HepG2 (cell line): Measurements from ENCODE around the gene SEMA3B. TPM values are rescaled to one million over a fixed set of nuclear protein-coding genes. Genes with fewer than 3 reads are reported as not detected.

Source experiments
- ATF7 ChIP-seq, 2 experiments: fragments of 450-650 bp in 1 of 2; sonication (generic) in 1 of 2; formaldehyde crosslinking in 1 of 2; IDR thresholded peaks; 2 replicates each; pipeline versions ENCODE4 v1.4.0 to v1.6.1; 2016 to 2020; ENCODE audit warnings: antibody characterized with exemption in 1 of 2, mild to moderate bottlenecking in 1 of 2, missing genetic modification reagents in 1 of 2
- GATA4 ChIP-seq: sonication (generic); IDR thresholded peaks from 2 replicates; pipeline ENCODE4 v1.6.1; 2016; ENCODE audit warnings: antibody characterized with exemption, low read depth, borderline replicate concordance
- HIVEP1 ChIP-seq: sonication (generic); formaldehyde crosslinking; IDR thresholded peaks from 2 replicates; pipeline ENCODE4 v1.4.0; 2020; ENCODE audit warnings: mild to moderate bottlenecking, missing genetic modification reagents
- IKZF1 ChIP-seq: fragments of 450-650 bp; IDR thresholded peaks from 2 replicates; pipeline ENCODE4 v1.7.1; 2016
- MTF1 ChIP-seq: sonication (generic); formaldehyde crosslinking; IDR thresholded peaks from 2 replicates; pipeline ENCODE4 v1.5.0; 2020; ENCODE audit warnings: missing genetic modification reagents
- PAWR ChIP-seq: sonication (generic); formaldehyde crosslinking; IDR thresholded peaks from 2 replicates; pipeline ENCODE4 v1.4.0; 2020; ENCODE audit warnings: missing genetic modification reagents, mild to moderate bottlenecking, borderline replicate concordance
- SMARCE1 ChIP-seq: fragments of 450-650 bp; IDR thresholded peaks from 2 replicates; pipeline ENCODE4 v1.6.1; 2017; ENCODE audit warnings: borderline replicate concordance
- SPEN ChIP-seq: sonication (generic); formaldehyde crosslinking; IDR thresholded peaks from 2 replicates; pipeline ENCODE4 v1.5.1; 2020; ENCODE audit warnings: low read depth, mild to moderate bottlenecking, missing genetic modification reagents
- YEATS4 ChIP-seq: sonication (generic); formaldehyde crosslinking; IDR thresholded peaks from 2 replicates; pipeline ENCODE4 v1.4.0; 2020; ENCODE audit warnings: missing genetic modification reagents, borderline replicate concordance
- ZMYM3 ChIP-seq: sonication (generic); formaldehyde crosslinking; IDR thresholded peaks from 2 replicates; pipeline ENCODE4 v1.5.1; 2020; ENCODE audit warnings: mild to moderate bottlenecking, missing genetic modification reagents
- ZNF205 ChIP-seq: IDR thresholded peaks from 2 replicates; pipeline ENCODE4 v1.6.1; 2018; ENCODE audit warnings: missing biosample characterization, missing genetic modification reagents
- ZNF350 ChIP-seq: sonication (generic); formaldehyde crosslinking; IDR thresholded peaks from 2 replicates; pipeline ENCODE4 v1.4.0; 2020; ENCODE audit warnings: mild to moderate bottlenecking, low read depth, missing genetic modification reagents, borderline replicate concordance
- ZNF598 ChIP-seq: sonication (generic); formaldehyde crosslinking; IDR thresholded peaks from 2 replicates; pipeline ENCODE4 v1.5.1; 2020; ENCODE audit warnings: mild to moderate bottlenecking, missing genetic modification reagents, borderline replicate concordance
- ZNF652 ChIP-seq: IDR thresholded peaks from 2 replicates; pipeline ENCODE4 v1.6.1; 2016; ENCODE audit warnings: low read depth, borderline replicate concordance
- ZNF788 ChIP-seq: sonication (generic); formaldehyde crosslinking; IDR thresholded peaks from 2 replicates; pipeline ENCODE4 v1.5.0; 2020; ENCODE audit warnings: mild to moderate bottlenecking, missing genetic modification reagents, borderline replicate concordance
- polyA plus RNA-seq, 8 experiments: library from polyadenylated mRNA; depleted of rRNA in 3 of 8; stranded (reverse) in 7 of 8; unstranded in 1 of 8; fragments of >200 nt; fragmentation: Illumina TruSeq in 4 of 8; extraction: Trizol in 4 of 8; gene quantifications; 2 replicates each; pipeline versions ENCODE4 v1.2.1 to v1.2.3, GENCODE V29; 2011 to 2016; ENCODE audit warnings: low read depth in 4 of 8, missing spikeins in 1 of 8, mixed read lengths in 1 of 8; ENCODE audit not compliant: insufficient read depth in 1 of 8
- total RNA-seq, 5 experiments: library from RNA; depleted of rRNA; stranded (reverse); fragments of >200 nt; fragmentation: Illumina TruSeq; extraction: Trizol; gene quantifications; 2 replicates each; pipeline ENCODE4 v1.2.3, GENCODE V29; 2016; ENCODE audit warnings: low read depth in 1 of 5
- TF ChIP-seq, protein P1 (sequence below): sonication (generic); formaldehyde crosslinking; IDR thresholded peaks from 2 replicates; pipeline ENCODE4 v1.5.1; 2020; ENCODE audit warnings: mild to moderate bottlenecking, missing genetic modification reagents, borderline replicate concordance
- TF ChIP-seq, protein P2 (sequence below): sonication (generic); formaldehyde crosslinking; IDR thresholded peaks from 2 replicates; pipeline ENCODE4 v1.5.0; 2020; ENCODE audit warnings: missing genetic modification reagents, mild to moderate bottlenecking, borderline replicate concordance
- TF ChIP-seq, protein P3 (sequence below): sonication (generic); formaldehyde crosslinking; IDR thresholded peaks from 2 replicates; pipeline ENCODE4 v1.4.0; 2020; ENCODE audit warnings: missing genetic modification reagents
- TF ChIP-seq, protein P4 (sequence below): sonication (generic); formaldehyde crosslinking; conservative IDR thresholded peaks from 2 replicates; pipeline ENCODE4 v1.8.0; 2022; ENCODE audit warnings: mild to moderate bottlenecking, moderate library complexity, missing genetic modification reagents
- TF ChIP-seq, protein P5 (sequence below): sonication (generic); formaldehyde crosslinking; IDR thresholded peaks from 2 replicates; pipeline ENCODE4 v1.4.0; 2020; ENCODE audit warnings: missing genetic modification reagents

SEMA3B gene
- total and polyA plus RNA-seq, 2 of the 13 experiments (the other 11 are each of a cell fraction or from before 2014, with no cell fraction given), result 93.2 to 158 TPM

DNA sequence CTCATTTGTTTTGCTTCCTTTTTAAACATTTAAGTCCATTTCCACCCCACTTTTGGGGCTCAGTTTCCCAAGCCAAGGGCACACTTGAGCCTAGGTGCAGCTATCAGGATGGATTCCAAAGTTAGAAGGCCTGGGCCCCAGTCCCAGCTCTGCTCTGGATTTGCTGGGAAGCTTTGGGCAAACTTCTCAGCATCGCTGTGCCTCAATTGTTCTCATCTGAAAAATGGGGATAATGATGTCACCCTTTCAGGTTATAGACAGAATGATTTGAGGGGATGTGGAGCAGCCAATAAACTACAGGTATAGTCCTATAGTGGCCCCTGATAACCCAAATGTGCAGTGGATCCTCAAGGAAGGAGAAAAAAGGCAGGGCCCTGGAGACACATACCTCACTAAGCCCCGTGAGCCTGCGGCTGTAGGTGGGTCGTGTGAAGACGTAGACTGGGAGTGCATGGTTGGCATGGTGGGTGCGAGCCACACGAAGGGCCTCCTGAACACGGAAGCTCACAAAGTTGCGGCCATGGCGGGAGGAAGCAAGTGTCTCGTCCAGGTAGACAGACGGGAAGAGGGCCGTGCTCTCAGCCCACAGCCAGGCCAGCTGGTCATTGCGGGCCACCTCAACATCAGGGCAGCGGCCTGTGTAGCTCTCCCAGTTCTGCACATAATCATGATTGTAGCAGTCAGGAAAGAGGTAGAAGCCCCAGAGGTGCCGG is 50.4 kb downstream of the SEMA3B start (continued):
- TF ChIP-seq, protein P1, sequence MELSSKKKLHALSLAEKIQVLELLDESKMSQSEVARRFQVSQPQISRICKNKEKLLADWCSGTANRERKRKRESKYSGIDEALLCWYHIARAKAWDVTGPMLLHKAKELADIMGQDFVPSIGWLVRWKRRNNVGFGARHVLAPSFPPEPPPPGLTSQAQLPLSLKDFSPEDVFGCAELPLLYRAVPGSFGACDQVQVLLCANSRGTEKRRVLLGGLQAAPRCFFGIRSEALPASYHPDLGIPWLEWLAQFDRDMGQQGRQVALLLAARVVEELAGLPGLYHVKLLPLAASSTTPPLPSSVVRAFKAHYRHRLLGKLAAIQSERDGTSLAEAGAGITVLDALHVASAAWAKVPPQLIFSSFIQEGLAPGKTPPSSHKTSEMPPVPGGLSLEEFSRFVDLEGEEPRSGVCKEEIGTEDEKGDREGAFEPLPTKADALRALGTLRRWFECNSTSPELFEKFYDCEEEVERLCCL (CRISPR knock-in tag), result no peak
- TF ChIP-seq IKZF1 (no peak), SPEN (CRISPR knock-in tag) (no peak), ZNF598 (CRISPR knock-in tag) (0 out of 2 replicates have a peak, but pooled peaks have one; percentile 34), ATF7 (IDR thresholded peaks at IDR 0.05) (0 out of 2 replicates have a peak, but pooled peaks have one; percentile 29), ATF7 (CRISPR knock-in tag; IDR thresholded peaks at IDR 0.05) (no peak), HIVEP1 (no peak), ZNF350 (CRISPR knock-in tag) (no peak), SMARCE1 (no peak), YEATS4 (CRISPR knock-in tag) (no peak), ZNF652 (CRISPR knock-in tag) (no peak), PAWR (CRISPR knock-in tag) (no peak), ZNF205 (CRISPR knock-in tag) (no peak), ZNF788 (CRISPR knock-in tag) (0 out of 2 replicates have a peak, but pooled peaks have one; percentile 5), ZMYM3 (CRISPR knock-in tag) (peak; percentile 39; the same call in 1 of the 2 replicates), GATA4 (no peak), MTF1 (CRISPR knock-in tag) (no peak)
- TF ChIP-seq, protein P2, sequence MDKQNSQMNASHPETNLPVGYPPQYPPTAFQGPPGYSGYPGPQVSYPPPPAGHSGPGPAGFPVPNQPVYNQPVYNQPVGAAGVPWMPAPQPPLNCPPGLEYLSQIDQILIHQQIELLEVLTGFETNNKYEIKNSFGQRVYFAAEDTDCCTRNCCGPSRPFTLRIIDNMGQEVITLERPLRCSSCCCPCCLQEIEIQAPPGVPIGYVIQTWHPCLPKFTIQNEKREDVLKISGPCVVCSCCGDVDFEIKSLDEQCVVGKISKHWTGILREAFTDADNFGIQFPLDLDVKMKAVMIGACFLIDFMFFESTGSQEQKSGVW (CRISPR knock-in tag), result no peak
- TF ChIP-seq, protein P3, sequence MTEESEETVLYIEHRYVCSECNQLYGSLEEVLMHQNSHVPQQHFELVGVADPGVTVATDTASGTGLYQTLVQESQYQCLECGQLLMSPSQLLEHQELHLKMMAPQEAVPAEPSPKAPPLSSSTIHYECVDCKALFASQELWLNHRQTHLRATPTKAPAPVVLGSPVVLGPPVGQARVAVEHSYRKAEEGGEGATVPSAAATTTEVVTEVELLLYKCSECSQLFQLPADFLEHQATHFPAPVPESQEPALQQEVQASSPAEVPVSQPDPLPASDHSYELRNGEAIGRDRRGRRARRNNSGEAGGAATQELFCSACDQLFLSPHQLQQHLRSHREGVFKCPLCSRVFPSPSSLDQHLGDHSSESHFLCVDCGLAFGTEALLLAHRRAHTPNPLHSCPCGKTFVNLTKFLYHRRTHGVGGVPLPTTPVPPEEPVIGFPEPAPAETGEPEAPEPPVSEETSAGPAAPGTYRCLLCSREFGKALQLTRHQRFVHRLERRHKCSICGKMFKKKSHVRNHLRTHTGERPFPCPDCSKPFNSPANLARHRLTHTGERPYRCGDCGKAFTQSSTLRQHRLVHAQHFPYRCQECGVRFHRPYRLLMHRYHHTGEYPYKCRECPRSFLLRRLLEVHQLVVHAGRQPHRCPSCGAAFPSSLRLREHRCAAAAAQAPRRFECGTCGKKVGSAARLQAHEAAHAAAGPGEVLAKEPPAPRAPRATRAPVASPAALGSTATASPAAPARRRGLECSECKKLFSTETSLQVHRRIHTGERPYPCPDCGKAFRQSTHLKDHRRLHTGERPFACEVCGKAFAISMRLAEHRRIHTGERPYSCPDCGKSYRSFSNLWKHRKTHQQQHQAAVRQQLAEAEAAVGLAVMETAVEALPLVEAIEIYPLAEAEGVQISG (CRISPR knock-in tag), result 0 out of 2 replicates have a peak, but pooled peaks have one; percentile 1
- TF ChIP-seq, protein P4, sequence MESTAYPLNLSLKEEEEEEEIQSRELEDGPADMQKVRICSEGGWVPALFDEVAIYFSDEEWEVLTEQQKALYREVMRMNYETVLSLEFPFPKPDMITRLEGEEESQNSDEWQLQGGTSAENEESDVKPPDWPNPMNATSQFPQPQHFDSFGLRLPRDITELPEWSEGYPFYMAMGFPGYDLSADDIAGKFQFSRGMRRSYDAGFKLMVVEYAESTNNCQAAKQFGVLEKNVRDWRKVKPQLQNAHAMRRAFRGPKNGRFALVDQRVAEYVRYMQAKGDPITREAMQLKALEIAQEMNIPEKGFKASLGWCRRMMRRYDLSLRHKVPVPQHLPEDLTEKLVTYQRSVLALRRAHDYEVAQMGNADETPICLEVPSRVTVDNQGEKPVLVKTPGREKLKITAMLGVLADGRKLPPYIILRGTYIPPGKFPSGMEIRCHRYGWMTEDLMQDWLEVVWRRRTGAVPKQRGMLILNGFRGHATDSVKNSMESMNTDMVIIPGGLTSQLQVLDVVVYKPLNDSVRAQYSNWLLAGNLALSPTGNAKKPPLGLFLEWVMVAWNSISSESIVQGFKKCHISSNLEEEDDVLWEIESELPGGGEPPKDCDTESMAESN (CRISPR knock-in tag), result 0 out of 2 replicates have a peak, but pooled peaks have one; percentile 13
- TF ChIP-seq, protein P5, sequence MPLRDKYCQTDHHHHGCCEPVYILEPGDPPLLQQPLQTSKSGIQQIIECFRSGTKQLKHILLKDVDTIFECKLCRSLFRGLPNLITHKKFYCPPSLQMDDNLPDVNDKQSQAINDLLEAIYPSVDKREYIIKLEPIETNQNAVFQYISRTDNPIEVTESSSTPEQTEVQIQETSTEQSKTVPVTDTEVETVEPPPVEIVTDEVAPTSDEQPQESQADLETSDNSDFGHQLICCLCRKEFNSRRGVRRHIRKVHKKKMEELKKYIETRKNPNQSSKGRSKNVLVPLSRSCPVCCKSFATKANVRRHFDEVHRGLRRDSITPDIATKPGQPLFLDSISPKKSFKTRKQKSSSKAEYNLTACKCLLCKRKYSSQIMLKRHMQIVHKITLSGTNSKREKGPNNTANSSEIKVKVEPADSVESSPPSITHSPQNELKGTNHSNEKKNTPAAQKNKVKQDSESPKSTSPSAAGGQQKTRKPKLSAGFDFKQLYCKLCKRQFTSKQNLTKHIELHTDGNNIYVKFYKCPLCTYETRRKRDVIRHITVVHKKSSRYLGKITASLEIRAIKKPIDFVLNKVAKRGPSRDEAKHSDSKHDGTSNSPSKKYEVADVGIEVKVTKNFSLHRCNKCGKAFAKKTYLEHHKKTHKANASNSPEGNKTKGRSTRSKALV, result no peak
